ENCODE data around the gene FBXO38.

FBXO38 gene

GRCh38 chr5:148382961-148383360 lies 797 bp upstream of the FBXO38 start:
- DNase-seq (ENCODE audit: low read depth): no peak

GRCh38 chr5:148384380-148384737 lies 601 bp downstream of the FBXO38 start:
- no peak for DNase-seq (ENCODE audit: low read depth)

- DNase-seq (ENCODE audit: low read depth): no peak
Measured at GRCh38 chr5:148385094-148385493, 1.3 kb downstream of the FBXO38 start.

GRCh38 chr5:148386041-148386440 lies 2.3 kb downstream of the FBXO38 start:
- DNase-seq (ENCODE audit: low read depth): no peak

GRCh38 chr5:148387325-148387724 lies 3.6 kb downstream of the FBXO38 start:
- DNase-seq (ENCODE audit: low read depth): peak; percentile 51

GRCh38 chr5:148388696-148389095 lies 4.9 kb downstream of the FBXO38 start:
- no peak for DNase-seq (ENCODE audit: low read depth)

GRCh38 chr5:148390914-148391313 lies 7.2 kb downstream of the FBXO38 start:
- DNase-seq (ENCODE audit: low read depth): no peak

GRCh38 chr5:148391422-148391821 lies 7.7 kb downstream of the FBXO38 start:
- DNase-seq (ENCODE audit: low read depth): no peak

- no peak for DNase-seq (ENCODE audit: low read depth)
Measured at GRCh38 chr5:148393390-148393741, 9.6 kb downstream of the FBXO38 start.

- DNase-seq (ENCODE audit: low read depth): no peak
Measured at GRCh38 chr5:148394587-148395019, 10.8 kb downstream of the FBXO38 start.

GRCh38 chr5:148395031-148395430 lies 11.3 kb downstream of the FBXO38 start:
- DNase-seq (ENCODE audit: low read depth): no peak

- DNase-seq (ENCODE audit: low read depth): no peak
Measured at GRCh38 chr5:148397968-148398595, 14.3 kb downstream of the FBXO38 start.

- no peak for DNase-seq (ENCODE audit: low read depth)
Measured at GRCh38 chr5:148398698-148399121, 15.0 kb downstream of the FBXO38 start.

GRCh38 chr5:148401604-148402003 lies 17.8 kb downstream of the FBXO38 start:
- DNase-seq (ENCODE audit: low read depth): peak; percentile 20

GRCh38 chr5:148403344-148403743 lies 19.6 kb downstream of the FBXO38 start:
- DNase-seq (ENCODE audit: low read depth): no peak

GRCh38 chr5:148406406-148406805 lies 22.6 kb downstream of the FBXO38 start:
- no peak for DNase-seq (ENCODE audit: low read depth)

GRCh38 chr5:148408092-148408491 lies 24.3 kb downstream of the FBXO38 start:
- no peak for DNase-seq (ENCODE audit: low read depth)

- no peak for DNase-seq (ENCODE audit: low read depth)
Measured at GRCh38 chr5:148412124-148412523, 28.4 kb downstream of the FBXO38 start.

- no peak for DNase-seq (ENCODE audit: low read depth)
Measured at GRCh38 chr5:148414833-148415232, 31.1 kb downstream of the FBXO38 start.

- DNase-seq (ENCODE audit: low read depth): no peak
Measured at GRCh38 chr5:148416416-148416815, 32.7 kb downstream of the FBXO38 start.

- DNase-seq (ENCODE audit: low read depth): no peak
Measured at GRCh38 chr5:148416921-148417320, 33.2 kb downstream of the FBXO38 start.

GRCh38 chr5:148418511-148418910 lies 34.8 kb downstream of the FBXO38 start:
- no peak for DNase-seq (ENCODE audit: low read depth)

GRCh38 chr5:148421661-148422060 lies 37.9 kb downstream of the FBXO38 start:
- DNase-seq (ENCODE audit: low read depth): no peak

- DNase-seq (ENCODE audit: low read depth): no peak
Measured at GRCh38 chr5:148425808-148426207, 42.0 kb downstream of the FBXO38 start.

GRCh38 chr5:148426514-148426913 lies 42.8 kb downstream of the FBXO38 start:
- DNase-seq (ENCODE audit: low read depth): no peak

All from stromal cell of bone marrow (primary cell).